Activated CD4-positive, alpha-beta T cell treated with anti-CD3 and anti-CD28 coated beads, Interleukin-2, amount 50 U/mL, for 4 hours (primary cell): ENCODE results near the gene MYB.
"Not testable (repeated sequence)": the region's sequence is repeated elsewhere in the genome, so short reads cannot be mapped to it uniquely, and the experiment has no call there.

Experiments
- DNase-seq, 2 experiments: peaks; one replicate each; pipeline ENCODE4 v3.0.0-alpha.2; 2020

MYB gene

GRCh38 chr6:135225911-135226310 lies 44.8 kb downstream of the MYB start:
- no peak for DNase-seq

- no peak for DNase-seq
Measured at GRCh38 chr6:135226537-135226936, 45.4 kb downstream of the MYB start.

GRCh38 chr6:135227349-135227748 lies 46.2 kb downstream of the MYB start:
- no peak for DNase-seq

GRCh38 chr6:135227758-135228157 lies 46.6 kb downstream of the MYB start:
- no peak for DNase-seq

- DNase-seq: no peak
Measured at GRCh38 chr6:135228486-135228885, 47.4 kb downstream of the MYB start.

GRCh38 chr6:135229996-135230395 lies 48.9 kb downstream of the MYB start:
- DNase-seq: no peak

- DNase-seq: no peak
Measured at GRCh38 chr6:135230711-135231468, 49.8 kb downstream of the MYB start.

- no peak for DNase-seq
Measured at GRCh38 chr6:135231469-135231844, 50.3 kb downstream of the MYB start.

GRCh38 chr6:135233686-135234491 lies 52.8 kb downstream of the MYB start:
- DNase-seq: no peak

- DNase-seq: no peak
Measured at GRCh38 chr6:135234492-135234780, 53.3 kb downstream of the MYB start.

- DNase-seq: no peak
Measured at GRCh38 chr6:135235716-135236115, 54.6 kb downstream of the MYB start.

- no peak for DNase-seq
Measured at GRCh38 chr6:135236319-135236718, 55.2 kb downstream of the MYB start.

- DNase-seq: no peak
Measured at GRCh38 chr6:135236732-135237131, 55.6 kb downstream of the MYB start.

- no peak for DNase-seq
Measured at GRCh38 chr6:135240711-135241110, 59.6 kb downstream of the MYB start.

- DNase-seq: no peak
Measured at GRCh38 chr6:135243871-135244796, 63.0 kb downstream of the MYB start.

GRCh38 chr6:135244805-135245204 lies 63.7 kb downstream of the MYB start:
- no peak for DNase-seq

GRCh38 chr6:135246412-135247012 lies 65.4 kb downstream of the MYB start:
- DNase-seq: not testable (repeated sequence)

GRCh38 chr6:135250234-135250633 lies 69.1 kb downstream of the MYB start:
- no peak for DNase-seq

- DNase-seq: no peak
Measured at GRCh38 chr6:135250751-135251497, 69.8 kb downstream of the MYB start.

GRCh38 chr6:135251498-135252441 lies 70.7 kb downstream of the MYB start:
- no peak for DNase-seq

- DNase-seq: no peak
Measured at GRCh38 chr6:135254471-135254870, 73.4 kb downstream of the MYB start.
